ENCODE measurements around the gene SLC1A2.

Gene SLC1A2

GRCh38 chr11:35357923-35358322, 61.4 kb downstream of the SLC1A2 start:
- peaks cover under 1 to 10% of the 10 kb centered on the region in 2 experiments for H3K4me1 ChIP-seq (ENCODE audit: control insufficient read depth in 1 of 2, insufficient read depth in 1 of 2, low read depth in 1 of 2, low read length in 1 of 2)
- H3K4me3 ChIP-seq (ENCODE audit: low read depth in 1 of 2, low read length in 1 of 2): no peak overlapping the region
- no peaks in the 10 kb centered on the region for H3K36me3 ChIP-seq
- no peak for TF ChIP-seq CTCF (IDR thresholded peaks at IDR 0.05)
- H3K9me3 ChIP-seq: no peaks in the 10 kb centered on the region
- H3K27ac ChIP-seq: no peak overlapping the region
- no peaks in the 10 kb centered on the region for H3K27me3 ChIP-seq

GRCh38 chr11:35355102-35355749, 64.1 kb downstream of the SLC1A2 start:
- Histone ChIP-seq H3K9me3 (no peaks in the 10 kb centered on the region), H3K27me3 (no peaks in the 10 kb centered on the region), H3K4me1 (ENCODE audit: control insufficient read depth in 1 of 2, insufficient read depth in 1 of 2, low read depth in 1 of 2, low read length in 1 of 2) (peaks cover 0 to 6% of the 10 kb centered on the region in 2 experiments), H3K36me3 (no peaks in the 10 kb centered on the region), H3K27ac (no peak overlapping the region), H3K4me3 (ENCODE audit: low read depth in 1 of 2, low read length in 1 of 2) (no peak overlapping the region)
- no peak for TF ChIP-seq CTCF (IDR thresholded peaks at IDR 0.05)

- Histone ChIP-seq H3K27ac (no peak overlapping the region), H3K4me1 (ENCODE audit: control insufficient read depth in 1 of 2, insufficient read depth in 1 of 2, low read depth in 1 of 2, low read length in 1 of 2) (peaks cover 0 to 6% of the 10 kb centered on the region in 2 experiments), H3K36me3 (no peaks in the 10 kb centered on the region), H3K27me3 (no peaks in the 10 kb centered on the region), H3K9me3 (no peaks in the 10 kb centered on the region), H3K4me3 (ENCODE audit: low read depth in 1 of 2, low read length in 1 of 2) (no peak overlapping the region)
- no peak for TF ChIP-seq CTCF (IDR thresholded peaks at IDR 0.05)
Observed at GRCh38 chr11:35354644-35355043, 64.7 kb downstream of the SLC1A2 start.

- H3K27me3 ChIP-seq: no peaks in the 10 kb centered on the region
- no peaks in the 10 kb centered on the region for H3K9me3 ChIP-seq
- no peak overlapping the region for H3K4me3 ChIP-seq (ENCODE audit: low read depth in 1 of 2, low read length in 1 of 2)
- H3K4me1 ChIP-seq (ENCODE audit: control insufficient read depth in 1 of 2, insufficient read depth in 1 of 2, low read depth in 1 of 2, low read length in 1 of 2): no peaks in the 10 kb centered on the region
- no peaks in the 10 kb centered on the region for H3K36me3 ChIP-seq
- no peak for TF ChIP-seq CTCF (IDR thresholded peaks at IDR 0.05)
- H3K27ac ChIP-seq: no peak overlapping the region
Observed at GRCh38 chr11:35352077-35352888, 67.1 kb downstream of the SLC1A2 start.

- no peaks in the 10 kb centered on the region for H3K36me3 ChIP-seq
- H3K27ac ChIP-seq: no peak overlapping the region
- H3K4me1 ChIP-seq (ENCODE audit: control insufficient read depth in 1 of 2, insufficient read depth in 1 of 2, low read depth in 1 of 2, low read length in 1 of 2): peaks cover 7 to 9% of the 10 kb centered on the region in 2 experiments
- H3K9me3 ChIP-seq: no peaks in the 10 kb centered on the region
- no peak for TF ChIP-seq CTCF (IDR thresholded peaks at IDR 0.05)
- H3K27me3 ChIP-seq: no peaks in the 10 kb centered on the region
- H3K4me3 ChIP-seq (ENCODE audit: low read depth in 1 of 2, low read length in 1 of 2): no peak overlapping the region
Observed at GRCh38 chr11:35349897-35350296, 69.5 kb downstream of the SLC1A2 start.
